Activated naive CD8-positive, alpha-beta T cell treated with anti-CD3 and anti-CD28 coated beads, Interleukin-2, amount 50 U/mL, for 16 hours (primary cell): ENCODE results near the gene CUX1.

Experiments used
- DNase-seq: peaks from one replicate; pipeline ENCODE4 v3.0.0-alpha.2; 2020; ENCODE audit warnings: low read depth, low spot score

The CUX1 gene

DNA sequence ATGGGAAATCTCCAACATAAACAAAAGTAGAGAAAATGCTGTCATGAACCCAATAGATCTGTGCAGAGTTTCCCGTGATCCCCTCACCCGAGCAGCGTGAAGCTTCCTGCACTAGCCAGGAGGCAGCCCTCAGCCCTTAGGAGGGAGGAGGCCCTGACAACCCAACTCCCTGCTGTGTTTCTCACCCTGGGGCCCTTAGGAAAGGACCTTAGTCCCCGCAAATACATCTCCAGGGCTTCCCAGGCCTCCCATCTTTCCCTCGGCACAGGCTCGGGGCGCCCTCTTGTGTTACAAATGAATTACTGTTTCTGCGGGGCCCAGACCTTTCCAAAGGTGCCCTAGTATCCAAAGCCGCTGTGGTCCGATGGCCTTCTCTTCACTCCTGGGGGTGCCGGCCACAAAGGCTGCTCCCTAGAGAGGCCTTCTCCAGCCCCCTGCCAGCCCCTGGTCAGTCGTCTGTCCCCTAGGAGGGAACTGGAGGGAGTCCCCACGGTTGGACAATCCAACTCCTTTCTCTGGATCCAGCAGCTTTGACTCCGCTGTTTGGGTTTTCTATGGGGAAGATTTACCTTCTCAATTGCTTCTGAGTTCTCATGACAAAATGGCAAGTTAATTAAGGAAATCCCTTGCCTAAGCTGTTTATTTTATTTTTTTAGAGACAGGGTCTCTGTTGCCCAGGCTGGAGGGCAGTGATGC lies 419.3 kb downstream of the CUX1 start:
- no peak for DNase-seq

DNA sequence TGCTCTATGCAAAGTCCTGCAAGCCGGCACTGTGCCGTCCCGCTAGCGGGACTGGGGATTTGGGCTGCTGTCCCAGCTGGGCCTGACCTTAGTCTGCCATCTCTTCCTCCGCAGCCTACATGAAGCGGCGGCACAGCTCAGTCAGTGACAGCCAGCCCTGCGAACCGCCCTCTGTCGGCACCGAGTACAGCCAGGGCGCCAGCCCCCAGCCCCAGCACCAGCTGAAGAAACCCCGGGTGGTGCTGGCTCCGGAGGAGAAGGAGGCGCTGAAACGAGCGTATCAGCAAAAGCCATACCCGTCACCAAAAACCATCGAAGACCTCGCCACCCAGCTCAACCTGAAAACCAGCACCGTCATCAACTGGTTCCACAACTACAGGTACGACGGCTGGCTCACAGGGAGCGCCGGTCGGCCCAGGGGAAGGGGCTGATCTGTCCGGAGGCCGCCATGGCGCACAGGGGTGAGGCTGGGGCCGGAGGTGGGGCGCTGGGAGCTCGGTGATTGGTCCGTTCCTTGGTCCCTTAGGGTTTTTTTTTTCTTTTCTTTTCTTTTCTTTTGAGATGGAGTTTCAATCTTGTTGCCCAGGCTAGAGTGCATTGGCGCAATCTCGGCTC lies 421.9 kb downstream of the CUX1 start:
- no peak for DNase-seq

DNA sequence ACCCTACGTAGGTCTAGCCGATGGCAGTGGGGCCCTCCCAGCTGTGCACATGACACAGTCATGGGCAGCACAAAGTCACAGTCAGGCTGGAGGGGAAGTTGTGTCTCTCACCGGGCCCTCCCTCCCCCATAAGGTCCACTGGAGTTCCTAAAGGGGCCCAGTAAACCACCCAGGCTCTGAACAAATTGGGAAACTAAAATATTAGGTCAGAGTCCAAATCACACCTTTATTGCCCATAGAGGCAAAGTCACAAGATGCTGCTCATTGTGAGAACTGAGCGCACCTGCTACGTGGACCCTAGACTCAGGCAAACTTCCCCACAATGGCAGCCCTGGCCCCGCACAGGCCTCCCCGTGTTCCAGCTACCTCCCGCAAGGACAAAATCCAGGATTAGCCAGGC lies 424.0 kb downstream of the CUX1 start:
- no peak for DNase-seq

DNA sequence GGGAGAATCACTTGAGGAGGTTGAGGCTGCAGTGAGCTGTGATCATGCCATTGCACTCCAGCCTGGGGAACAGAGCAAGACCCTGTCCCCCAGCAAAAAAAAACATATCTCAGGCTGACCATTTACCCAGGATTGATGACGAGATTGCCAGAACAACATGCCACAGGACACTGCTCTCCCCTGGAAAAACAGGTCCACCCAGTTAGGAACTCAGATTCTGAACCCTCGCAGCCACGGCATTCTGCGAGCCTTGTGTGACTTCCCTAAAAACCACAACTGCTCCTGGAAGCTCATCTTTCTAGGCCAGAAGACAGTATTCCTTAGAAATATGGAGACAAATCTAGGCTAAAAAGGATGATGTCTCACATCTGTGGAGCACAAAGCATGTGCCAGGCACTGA lies 427.2 kb downstream of the CUX1 start:
- DNase-seq = no peak

DNA sequence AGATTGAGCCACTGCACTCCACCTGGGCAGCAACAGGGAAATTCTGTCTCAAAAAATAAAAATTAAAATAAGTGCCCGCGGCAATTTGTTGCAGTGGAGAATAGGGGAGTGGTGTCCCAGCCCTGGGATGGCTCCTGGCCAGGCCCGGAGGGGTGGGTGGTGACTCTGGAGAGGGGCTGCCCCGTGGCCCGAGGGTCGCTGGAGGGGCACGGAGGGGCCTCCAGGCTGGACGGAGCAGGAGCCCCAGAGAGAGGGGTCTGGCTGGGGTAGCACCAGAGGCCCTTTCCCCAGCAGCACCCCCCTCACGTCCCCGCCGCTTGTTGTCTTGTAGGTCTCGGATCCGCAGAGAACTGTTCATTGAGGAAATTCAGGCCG lies 430.6 kb downstream of the CUX1 start:
- no peak for DNase-seq

DNA sequence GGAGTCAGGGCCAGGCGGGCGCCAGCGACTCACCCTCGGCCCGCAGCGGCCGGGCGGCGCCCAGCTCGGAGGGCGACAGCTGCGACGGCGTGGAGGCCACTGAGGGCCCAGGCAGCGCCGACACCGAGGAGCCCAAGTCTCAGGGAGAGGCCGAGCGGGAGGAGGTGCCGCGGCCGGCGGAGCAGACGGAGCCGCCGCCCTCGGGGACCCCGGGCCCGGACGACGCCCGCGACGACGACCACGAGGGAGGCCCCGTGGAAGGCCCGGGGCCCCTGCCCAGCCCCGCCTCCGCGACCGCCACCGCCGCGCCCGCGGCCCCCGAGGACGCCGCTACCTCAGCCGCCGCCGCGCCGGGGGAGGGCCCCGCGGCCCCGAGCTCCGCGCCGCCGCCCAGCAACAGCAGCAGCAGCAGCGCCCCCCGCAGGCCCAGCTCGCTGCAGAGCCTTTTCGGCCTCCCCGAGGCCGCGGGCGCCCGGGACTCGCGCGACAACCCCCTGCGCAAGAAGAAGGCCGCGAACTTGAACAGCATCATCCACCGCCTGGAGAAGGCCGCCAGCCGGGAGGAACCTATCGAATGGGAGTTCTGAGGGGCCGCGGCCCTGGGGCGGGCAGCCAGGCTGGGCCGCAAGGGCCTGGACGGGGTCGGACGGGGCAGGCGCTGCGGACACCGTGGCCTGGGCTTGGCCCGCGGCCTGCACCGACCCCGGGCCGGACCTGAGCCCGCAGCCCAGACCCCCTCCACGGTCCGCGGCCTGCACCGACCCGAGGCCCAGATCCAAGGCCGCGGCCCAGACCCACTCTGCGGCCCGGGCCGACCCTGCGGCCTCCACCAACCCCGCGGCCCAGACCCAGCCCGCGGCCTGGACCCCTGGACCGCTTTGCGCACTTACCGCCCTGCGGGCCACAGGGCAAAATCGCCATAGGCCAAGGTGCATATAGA lies 431.3 kb downstream of the CUX1 start:
- no peak for DNase-seq

DNA sequence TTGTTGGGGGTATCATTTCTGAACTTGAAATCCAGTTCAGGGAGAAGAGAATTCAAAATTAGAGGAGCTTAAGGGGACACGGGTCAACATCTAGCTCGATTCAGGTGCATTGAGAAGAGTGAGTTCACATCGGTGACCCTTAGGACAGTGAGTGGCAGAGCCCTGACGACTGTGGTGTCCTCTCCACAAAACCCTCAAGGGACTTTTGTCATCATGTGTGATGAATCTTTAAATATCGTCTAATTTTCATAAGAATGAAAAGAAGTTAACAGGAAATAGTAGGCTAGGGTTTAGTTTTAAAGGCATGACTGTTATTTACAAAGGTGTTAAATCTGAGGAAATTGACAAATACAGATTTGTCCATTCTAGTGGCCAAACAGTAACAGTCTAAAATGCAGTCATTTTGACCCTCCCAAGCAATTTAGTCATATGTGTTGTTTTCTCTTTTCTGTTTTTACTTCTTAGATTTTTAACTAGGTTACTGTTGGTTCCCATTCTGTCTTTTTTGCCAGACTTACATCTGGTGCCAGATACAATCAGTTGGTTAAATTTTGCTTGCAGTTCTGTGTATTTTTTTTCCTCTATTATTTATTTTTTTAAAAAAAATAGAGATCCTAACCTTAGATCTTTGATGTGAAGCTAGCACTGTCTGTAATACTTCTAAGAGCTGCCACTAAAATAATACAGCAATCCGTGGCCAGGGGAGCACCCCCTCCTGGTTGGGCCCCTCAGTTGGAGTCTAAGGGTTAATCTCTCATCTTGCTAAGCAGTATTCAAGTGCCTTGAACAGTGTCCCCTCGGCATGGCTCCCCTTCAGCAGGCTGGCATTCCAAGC lies 434.3 kb downstream of the CUX1 start:
- no peak for DNase-seq

DNA sequence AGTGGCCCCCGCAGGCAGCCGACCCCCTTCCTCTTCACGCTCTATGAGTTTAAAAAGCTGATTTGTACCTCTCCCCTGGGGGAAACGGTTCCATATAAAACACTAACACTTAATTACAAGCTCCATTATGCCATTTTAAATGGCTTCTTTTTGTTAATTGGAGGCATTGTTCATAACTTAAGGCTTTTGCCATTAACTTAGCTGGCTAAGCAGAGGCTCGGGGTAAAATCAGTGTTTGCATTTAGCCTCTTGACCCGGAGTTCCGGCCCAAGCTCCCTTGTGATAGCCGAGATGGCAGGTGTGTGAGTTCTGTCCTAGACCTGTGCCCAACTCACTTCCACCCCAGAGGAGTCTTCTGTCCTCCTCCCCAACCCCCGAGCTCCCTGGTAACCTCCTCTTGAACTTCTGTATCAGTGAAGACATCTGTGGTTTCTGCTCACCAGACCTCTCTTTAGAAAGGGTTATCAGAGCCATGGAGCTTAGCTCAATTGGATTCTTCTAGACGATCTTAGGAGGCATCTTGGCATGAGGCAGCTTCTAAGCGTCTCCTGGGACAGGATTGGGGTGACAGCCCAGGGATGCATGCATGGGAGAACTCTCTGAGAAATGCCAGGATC lies 435.0 kb downstream of the CUX1 start:
- DNase-seq = no peak

DNA sequence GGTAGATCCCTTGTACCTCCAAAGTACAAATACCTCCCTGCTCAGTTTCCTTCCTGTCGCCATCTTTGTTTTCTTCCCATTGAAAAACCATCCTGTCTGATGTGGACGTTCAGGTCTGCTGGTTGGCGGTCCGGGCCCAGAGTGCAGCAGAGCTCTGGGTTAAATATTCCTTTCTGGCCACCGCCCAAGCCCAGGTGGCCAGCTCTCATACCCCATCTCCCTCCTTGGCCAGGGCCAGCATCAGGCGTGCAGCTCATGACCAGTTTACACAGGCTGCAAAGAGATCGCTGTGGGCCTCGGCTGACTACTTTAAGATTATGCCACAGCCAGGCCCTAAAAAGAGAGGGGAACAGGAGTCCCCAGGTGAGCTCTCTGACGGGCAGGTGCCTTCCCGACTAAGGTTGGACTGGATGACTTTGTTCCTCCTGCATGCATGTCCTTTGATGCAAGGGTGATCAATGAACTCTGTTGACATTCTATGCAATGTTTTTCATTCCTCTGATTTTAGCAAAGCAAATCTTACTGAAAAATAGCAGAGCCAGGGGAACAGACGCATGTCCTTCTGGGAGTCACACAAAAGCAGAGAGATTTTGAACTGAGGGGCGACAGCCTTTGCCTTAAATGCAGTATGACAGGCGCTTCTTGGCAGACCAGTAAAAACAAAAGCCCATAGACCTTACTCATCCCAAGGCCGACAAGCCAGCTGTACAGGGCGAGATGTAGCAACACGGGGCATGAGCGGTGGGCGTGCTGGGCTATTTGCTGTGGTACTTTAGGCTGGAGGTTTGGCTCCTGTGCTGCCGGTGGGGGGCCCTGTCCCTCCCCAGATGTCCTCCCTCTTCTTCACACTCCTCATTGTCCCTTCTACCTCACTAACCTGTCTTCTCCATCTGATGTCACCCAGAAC lies 435.9 kb downstream of the CUX1 start:
- DNase-seq = no peak

DNA sequence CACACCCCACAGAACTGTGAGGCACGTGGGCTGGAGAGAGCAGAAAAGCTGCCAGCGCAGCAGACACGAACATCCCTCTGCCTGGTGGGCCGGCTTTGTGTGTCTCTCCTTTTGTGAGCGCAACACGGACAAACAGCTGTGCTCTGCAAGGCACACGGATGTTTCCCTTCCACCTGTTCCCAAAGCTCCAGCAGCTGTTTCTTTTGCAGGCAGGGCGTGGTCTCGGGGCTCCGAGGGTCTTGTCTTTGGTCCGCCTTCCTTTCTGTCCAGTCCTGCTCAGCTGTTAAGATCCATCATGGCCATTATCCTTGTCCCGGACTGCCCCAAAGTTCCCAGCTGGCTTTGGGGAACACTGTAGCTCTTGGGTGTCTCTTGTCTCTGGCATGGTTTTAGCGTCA lies 436.5 kb downstream of the CUX1 start:
- DNase-seq = no peak

DNA sequence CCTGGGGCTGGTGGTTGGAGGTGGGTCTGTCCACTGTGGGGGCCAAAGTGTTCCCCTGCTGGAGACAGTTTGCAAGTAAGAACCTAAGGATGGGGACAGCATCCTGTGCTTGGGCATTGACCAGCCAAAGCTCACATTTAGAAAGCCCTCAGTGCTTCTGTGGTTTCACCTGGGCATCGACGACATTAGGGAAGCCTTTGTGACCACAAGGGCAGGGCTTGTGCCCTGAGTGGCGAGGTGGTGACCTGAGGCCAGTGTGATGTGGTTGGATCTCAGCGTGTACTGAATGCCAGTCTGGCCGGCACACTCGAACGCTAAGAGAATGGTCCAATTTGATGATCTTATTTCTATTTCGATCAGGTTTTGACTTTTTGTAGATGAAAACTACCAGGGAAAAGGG lies 437.1 kb downstream of the CUX1 start:
- DNase-seq = no peak

DNA sequence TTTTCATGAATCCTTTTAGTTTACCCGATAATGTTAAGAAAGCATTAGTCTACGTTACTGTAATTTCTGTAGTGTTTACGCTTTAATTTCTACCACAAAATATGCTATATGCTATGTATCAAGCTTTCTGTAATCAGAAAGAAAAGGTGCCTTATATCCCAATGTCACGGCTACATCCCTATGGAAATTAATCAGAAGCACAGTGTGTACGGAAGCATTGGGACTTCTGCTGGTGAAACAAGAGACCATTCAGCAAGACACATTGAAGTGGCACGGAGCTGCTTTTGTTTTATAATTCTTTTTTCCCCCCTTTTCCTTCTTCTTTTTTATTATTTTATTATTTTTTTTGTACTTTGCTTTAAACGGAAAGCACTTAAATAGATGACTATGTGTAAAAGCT lies 438.1 kb downstream of the CUX1 start:
- no peak for DNase-seq

DNA sequence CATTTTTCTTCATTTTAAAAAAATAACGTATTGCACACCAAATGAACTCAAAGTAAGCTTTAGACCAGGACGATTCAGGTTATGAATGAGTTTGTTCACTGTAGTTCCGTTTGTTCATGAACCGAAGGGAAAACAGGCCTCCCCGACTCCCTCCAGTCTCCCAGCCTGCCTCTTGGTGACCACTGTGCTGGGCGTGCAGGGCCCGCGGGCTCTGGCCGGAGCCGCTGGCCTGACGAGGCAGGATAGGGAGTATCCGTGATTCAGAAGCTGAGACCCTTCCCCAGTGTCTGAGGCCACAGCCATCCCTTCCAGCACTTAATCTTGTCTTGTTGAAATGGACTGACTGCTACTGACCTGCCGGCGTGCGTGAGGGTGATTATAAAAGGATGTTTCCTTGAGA lies 438.5 kb downstream of the CUX1 start:
- DNase-seq = no peak

DNA sequence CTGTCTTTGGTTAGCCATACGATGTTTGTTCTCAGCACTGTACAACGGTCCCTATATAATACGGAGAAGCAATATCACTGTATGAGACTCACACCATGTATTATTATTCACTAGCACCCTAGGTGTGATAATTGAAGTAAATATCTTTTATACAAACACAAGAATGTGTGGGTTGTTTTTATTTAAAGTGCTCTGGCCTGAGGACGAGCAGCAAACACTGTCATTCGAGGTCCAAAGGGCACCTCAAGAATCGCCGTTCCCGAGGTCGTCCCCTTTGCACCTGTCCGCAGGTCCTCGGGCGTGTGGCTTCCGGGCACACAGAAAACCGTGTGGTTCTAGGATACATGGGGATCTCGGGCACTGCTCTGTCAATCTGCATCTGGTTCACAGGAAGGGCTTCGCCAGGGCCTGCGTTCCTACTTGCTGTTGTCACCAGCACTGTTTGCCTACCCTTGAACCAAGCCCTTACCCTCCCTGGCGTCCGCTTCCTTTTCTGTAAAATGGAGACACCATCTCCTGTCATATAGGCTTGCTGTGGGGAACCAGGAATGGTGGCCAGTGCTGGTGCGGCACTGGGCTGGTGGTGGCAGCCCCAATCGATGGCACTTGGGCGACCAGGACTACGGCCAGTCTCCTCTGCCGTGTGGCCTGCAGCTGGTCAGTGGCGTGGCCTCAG lies 440.8 kb downstream of the CUX1 start:
- DNase-seq = no peak

DNA sequence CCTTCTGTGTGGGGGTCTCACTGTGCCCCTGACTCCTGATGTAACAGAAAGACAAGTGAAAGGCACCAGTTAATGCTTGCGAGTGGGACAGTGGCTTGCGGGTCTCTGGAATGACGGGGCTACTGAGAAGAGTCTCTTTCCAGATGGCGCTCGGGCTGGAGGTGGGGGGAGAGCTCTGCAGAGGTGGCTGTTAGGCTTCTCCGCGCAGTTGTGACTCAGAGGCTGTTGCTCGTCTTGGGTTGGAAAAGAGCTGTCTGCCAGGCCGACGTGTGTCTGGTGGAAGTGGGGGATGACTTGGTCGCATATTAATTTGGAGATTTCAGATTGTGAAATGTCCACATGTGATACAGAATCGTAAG lies 441.3 kb downstream of the CUX1 start:
- DNase-seq = no peak

DNA sequence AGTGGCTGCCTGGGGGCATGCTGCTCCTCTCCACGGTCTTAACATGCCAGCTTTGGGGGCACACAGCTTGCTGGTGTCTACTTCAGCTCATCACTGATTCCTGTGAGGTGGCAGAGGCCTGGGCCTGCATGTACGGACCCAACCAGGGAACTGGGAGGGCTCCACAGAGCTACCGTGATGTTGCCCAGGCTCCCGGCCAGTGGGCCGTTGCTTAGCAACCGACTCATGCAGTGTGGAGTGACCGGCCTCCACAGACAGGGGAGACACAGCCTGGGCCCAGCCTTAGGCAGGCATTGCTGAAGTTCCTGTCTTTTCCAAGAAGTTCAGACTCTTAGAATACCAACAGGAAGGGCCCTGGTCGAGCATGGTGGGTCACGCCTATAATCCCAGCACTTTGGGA lies 443.4 kb downstream of the CUX1 start:
- no peak for DNase-seq

DNA sequence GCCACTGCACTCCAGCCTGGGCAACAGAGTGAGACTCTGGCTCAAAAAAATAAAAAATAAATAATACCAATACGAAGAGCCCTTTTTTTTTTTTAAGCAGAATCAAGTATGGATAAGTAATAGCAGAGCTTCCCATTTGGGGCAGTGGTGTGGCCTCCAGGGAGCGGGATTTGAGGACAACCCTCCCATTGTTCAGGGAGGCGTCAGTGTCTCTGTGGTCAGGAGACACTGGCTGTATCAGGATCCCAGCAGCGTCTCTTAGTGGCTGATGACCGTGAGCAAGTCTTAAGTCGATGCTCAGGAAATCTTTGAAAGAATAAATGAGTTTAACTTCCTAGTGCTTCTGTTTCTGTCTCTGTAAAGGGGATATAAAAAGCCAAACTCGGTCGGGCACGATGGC lies 444.0 kb downstream of the CUX1 start:
- no peak for DNase-seq

DNA sequence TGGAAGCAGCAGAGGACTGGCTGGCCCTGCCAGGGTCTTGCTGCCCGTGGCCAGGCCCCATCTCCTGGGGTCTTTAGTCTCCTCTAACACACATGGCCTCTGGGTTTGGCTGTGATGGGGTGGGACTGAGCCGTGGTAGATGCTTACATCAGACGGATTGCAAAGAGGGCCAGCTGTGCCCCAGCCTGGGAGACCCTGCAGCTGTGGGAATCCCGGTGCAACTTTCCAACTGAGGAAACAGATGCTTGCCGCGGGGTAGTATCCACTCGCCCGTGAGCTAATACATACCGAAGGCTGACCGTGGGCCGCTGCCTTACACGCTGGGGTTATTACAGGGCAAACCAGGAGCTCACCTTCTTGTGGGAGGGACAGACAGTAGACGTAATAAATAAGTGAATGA lies 445.1 kb downstream of the CUX1 start:
- no peak for DNase-seq

DNA sequence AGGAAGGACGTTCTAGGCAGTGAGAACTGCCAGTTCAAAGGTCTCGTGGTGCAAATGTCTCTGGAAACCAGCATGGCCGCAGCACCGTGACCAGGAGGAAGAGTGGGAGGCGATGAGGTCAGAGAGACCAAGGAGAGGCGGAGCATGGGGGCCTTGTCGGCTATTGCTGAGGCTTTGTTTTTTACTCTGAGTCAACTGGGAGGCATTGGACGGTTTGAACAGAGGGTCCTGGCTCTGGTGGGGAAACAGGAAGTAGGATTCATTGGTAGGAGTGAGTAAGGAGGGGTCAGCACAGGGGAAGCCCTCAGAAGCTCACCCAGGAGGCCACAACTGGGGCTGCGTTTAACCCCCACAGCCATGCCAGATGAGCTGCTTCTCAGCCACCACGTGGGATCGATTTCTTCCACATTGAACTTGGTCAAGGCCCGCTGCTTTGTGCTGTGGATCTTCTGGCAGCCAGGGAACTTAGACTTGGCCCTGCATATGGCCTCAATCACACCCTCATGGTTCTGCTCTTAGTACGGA lies 447.0 kb downstream of the CUX1 start:
- DNase-seq = no peak

DNA sequence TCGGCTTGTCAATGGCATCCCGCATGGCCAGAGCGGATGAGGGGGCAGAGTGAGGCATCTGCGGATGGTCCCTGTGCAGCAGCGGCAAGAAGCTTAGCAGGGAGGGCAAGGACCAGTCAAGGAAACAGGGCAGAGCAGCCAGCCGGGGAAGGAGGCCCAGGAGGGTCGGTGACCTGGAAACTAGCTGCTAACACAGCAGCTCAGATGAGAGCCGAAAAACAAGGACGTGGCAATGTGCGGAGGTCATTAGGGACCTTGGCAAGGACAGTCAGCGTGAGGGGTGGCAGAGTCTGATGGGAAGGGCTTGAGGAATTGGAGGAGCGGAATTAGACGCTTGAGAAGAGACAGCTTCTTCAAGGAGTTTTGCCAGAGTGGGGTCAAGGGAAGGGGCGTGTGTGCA lies 449.1 kb downstream of the CUX1 start:
- no peak for DNase-seq
